Prostate gland (tissue), 2 donors: ENCODE measurements around the gene CCDC106. TPM values are rescaled to one million over a fixed set of nuclear protein-coding genes. Genes with fewer than 3 reads are reported as not detected.
A peak's percentile ranks its signal among the peaks of the same experiment; 100 is the strongest.

ENCODE experiments used
- DNase-seq: peaks from one replicate; pipeline ENCODE4 v3.0.0-alpha.2; 2019; ENCODE audit warnings: low spot score
- H3K27ac ChIP-seq, 2 donors: fragments of 200-600 bp; sonication (generic); 2 replicates each; pipeline ENCODE4 v1.5.1; 2017 to 2019
- H3K27me3 ChIP-seq: fragments of 200-600 bp; sonication (generic); replicated peaks from 2 replicates; pipeline ENCODE4 v1.5.1; 2019; ENCODE audit not compliant: insufficient read depth
- H3K36me3 ChIP-seq, 2 donors: fragments of 200-600 bp; sonication (generic); 1 replicate in 1 of 2; 2 replicates in 1 of 2; pipeline versions ENCODE4 v1.5.1 to v1.8.1; 2017 to 2019
- H3K4me1 ChIP-seq: fragments of 200-600 bp; sonication (generic); replicated peaks from 2 replicates; pipeline ENCODE4 v1.5.1; 2019
- H3K4me3 ChIP-seq, 2 donors: fragments of 200-600 bp; sonication (generic); 2 replicates each; pipeline ENCODE4 v1.5.1; 2017 to 2019
- H3K9me3 ChIP-seq: fragments of 200-600 bp; sonication (generic); 2 replicates; pipeline ENCODE4 v1.5.1; 2017
- POLR2A ChIP-seq: fragments of 450-650 bp; IDR thresholded peaks from one replicate; pipeline ENCODE4 v1.6.1; 2016; ENCODE audit warnings: antibody characterized with exemption, mild to moderate bottlenecking
- POLR2AphosphoS5 ChIP-seq: sonication (generic); formaldehyde crosslinking; IDR thresholded peaks from one replicate; pipeline ENCODE4 v1.6.1; 2017; ENCODE audit warnings: antibody characterized with exemption
- WGBS: methylation state at CpG from one replicate; pipeline ENCODE4 v1.1.5; 2018; 5-methylcytosine and 5-hydroxymethylcytosine counted together
- intact Hi-C: fragments of 100-400 bp; cut with DNase I; formaldehyde crosslinking; loops from one replicate; pipeline ENCODE4 v1.14.2; 2022
- total RNA-seq, 2 donors: library from RNA; depleted of rRNA; stranded (reverse); fragments of >200 nt; gene quantifications; one replicate each; pipeline ENCODE4 v1.1.0, GENCODE V29; 2016
- TF ChIP-seq, protein P1 (sequence below), 4 experiments: fragments of 200-600 bp in 2 of 4; fragments of 450-650 bp in 2 of 4; sonication (generic) in 2 of 4; IDR thresholded peaks; 1 replicate in 3 of 4; 2 replicates in 1 of 4; pipeline ENCODE4 v1.5.1; 2016 to 2019; ENCODE audit warnings: antibody characterized with exemption in 4 of 4, mild to moderate bottlenecking in 2 of 4, moderate library complexity in 2 of 4

Gene CCDC106
- total RNA-seq, 2 donors from 2014 or later: 17.7 to 70.2 TPM

DNA sequence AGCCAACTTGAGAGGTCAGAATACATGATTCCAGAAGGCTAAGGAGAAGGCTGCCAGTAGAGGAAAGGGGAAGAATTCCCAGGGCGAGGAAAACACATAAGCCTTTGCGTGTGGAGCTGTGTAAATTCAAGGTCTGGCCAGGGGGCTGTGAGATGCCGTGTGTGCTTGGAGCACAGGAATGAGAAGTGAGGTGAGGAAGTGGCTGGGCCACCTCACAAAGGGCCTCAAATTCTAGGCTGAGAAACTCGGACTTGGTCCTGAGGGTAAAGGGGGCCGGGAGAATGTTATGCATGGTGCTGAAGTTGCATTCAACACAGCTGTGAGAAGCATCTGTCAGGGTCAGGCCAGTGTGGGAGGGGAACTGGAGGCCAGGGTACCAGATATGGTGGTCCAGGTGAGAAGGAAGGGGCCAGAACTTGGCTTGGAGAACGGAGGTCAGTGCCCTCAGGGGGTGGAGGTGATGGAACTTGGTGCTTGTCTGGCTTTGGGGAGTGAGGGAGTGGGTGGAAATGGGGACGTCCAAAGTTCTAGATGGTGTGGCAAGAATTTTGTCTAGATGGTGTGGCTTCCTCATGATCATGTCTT, 12.1 kb upstream of the CCDC106 start:
- Histone ChIP-seq H3K27me3 (no peaks in the 10 kb centered on the region), H3K4me1 (peaks cover 21% of the 10 kb centered on the region), H3K4me3 (peak overlapping the region; percentile 94 to 99), H3K9me3 (no peaks in the 10 kb centered on the region), H3K36me3 (no peaks in the 10 kb centered on the region), H3K27ac (peak overlapping the region; percentile 93 to 96)
- no peak for DNase-seq
- intact Hi-C loops: no loop called here
- 59% methylated on average over 7 of the region's 7 CpGs for WGBS
- TF ChIP-seq POLR2AphosphoS5 (no peak), POLR2A (no peak)
- TF ChIP-seq, protein P1, sequence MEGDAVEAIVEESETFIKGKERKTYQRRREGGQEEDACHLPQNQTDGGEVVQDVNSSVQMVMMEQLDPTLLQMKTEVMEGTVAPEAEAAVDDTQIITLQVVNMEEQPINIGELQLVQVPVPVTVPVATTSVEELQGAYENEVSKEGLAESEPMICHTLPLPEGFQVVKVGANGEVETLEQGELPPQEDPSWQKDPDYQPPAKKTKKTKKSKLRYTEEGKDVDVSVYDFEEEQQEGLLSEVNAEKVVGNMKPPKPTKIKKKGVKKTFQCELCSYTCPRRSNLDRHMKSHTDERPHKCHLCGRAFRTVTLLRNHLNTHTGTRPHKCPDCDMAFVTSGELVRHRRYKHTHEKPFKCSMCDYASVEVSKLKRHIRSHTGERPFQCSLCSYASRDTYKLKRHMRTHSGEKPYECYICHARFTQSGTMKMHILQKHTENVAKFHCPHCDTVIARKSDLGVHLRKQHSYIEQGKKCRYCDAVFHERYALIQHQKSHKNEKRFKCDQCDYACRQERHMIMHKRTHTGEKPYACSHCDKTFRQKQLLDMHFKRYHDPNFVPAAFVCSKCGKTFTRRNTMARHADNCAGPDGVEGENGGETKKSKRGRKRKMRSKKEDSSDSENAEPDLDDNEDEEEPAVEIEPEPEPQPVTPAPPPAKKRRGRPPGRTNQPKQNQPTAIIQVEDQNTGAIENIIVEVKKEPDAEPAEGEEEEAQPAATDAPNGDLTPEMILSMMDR (IDR thresholded peaks at IDR 0.05): no peak

DNA sequence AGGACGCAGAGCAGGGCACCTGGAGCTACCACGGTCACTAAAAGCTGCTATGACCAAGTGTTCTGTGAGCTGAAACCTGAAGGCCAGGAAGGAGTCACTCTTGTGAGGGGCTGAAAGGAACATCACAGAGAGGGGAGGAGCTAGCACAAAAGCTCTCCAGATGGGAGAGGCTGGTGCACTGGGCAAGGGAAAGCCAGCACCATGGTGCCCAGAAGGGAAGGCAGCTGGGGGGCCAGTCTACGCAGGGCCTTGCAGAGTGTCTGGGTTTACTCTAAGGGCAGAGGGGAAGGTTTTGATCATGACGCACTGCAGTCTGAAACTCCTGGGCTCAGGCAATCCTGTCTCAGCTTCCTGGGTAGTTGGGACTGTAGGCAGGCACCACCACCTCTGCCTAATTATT, 11.3 kb upstream of the CCDC106 start:
- TF ChIP-seq POLR2A (no peak), POLR2AphosphoS5 (no peak)
- TF ChIP-seq, protein P1 (IDR thresholded peaks at IDR 0.05): no peak
- Histone ChIP-seq H3K9me3 (no peaks in the 10 kb centered on the region), H3K27me3 (no peaks in the 10 kb centered on the region), H3K4me3 (no peak overlapping the region), H3K36me3 (no peaks in the 10 kb centered on the region), H3K27ac (no peak overlapping the region), H3K4me1 (peaks cover 21% of the 10 kb centered on the region)
- intact Hi-C loops: no loop called here
- WGBS: 85% methylated on average over 4 of the region's 4 CpGs
- DNase-seq: no peak

DNA sequence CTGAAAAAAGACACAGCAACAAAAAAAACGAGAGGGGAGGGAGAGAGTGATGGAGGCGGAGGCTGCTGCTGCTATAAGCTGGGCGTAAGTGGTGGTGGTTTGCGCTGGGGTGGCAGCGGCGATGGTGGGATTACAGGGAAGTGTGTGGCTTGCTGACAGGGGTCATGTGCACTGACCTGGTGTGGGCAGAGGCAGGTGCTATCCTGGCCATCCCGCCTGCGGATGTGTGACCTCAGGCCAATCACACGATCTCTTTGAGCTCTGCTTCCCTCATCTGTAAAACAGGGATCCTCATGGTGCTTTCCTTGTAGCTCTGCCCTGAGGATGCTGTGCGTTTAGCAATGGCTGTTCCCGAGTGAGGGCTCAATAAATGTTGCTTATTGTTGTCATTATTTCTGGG, 10.5 kb upstream of the CCDC106 start:
- H3K36me3 ChIP-seq: no peaks in the 10 kb centered on the region
- H3K4me1 ChIP-seq: peaks cover 22% of the 10 kb centered on the region
- H3K27ac ChIP-seq: no peak overlapping the region
- intact Hi-C loops: no loop called here
- TF ChIP-seq POLR2A (no peak), POLR2AphosphoS5 (no peak)
- TF ChIP-seq, protein P1 (IDR thresholded peaks at IDR 0.05): no peak
- no peak overlapping the region for H3K4me3 ChIP-seq
- WGBS: 74% methylated on average over 11 of the region's 11 CpGs
- H3K27me3 ChIP-seq: no peaks in the 10 kb centered on the region
- H3K9me3 ChIP-seq: no peaks in the 10 kb centered on the region
- DNase-seq: no peak

DNA sequence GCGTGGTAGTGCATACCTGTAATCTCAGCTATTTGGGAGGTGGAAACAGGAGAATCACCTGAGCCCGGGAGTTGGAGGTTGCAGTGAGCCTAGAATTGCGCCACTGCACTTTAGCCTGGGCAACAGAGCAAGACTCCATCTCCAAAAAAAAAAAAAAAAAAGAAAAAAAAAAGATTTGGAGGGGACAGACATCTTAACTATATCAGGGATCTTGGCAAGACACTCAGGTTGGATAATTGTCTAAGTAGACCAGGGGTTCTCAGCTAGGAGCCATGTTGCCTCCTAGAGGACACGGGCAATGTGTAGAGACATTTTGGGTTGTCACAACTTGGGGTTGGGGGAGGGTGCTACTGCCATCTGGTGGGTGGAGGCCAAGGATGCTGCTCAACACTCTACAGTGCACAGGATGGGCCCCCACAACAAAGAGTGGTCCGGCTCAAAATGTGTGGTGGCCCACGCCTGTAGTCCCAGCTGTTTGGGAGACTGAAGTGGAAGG, 9.1 kb upstream of the CCDC106 start:
- Histone ChIP-seq H3K27ac (no peak overlapping the region), H3K36me3 (no peaks in the 10 kb centered on the region), H3K9me3 (no peaks in the 10 kb centered on the region), H3K27me3 (no peaks in the 10 kb centered on the region), H3K4me1 (peaks cover 29% of the 10 kb centered on the region), H3K4me3 (no peak overlapping the region)
- DNase-seq: no peak
- intact Hi-C loops: no loop called here
- TF ChIP-seq, protein P1 (IDR thresholded peaks at IDR 0.05): peak in 1 of 4 experiments; percentile 4
- TF ChIP-seq POLR2AphosphoS5: no peak
- WGBS: 88% methylated on average over 6 of the region's 6 CpGs

DNA sequence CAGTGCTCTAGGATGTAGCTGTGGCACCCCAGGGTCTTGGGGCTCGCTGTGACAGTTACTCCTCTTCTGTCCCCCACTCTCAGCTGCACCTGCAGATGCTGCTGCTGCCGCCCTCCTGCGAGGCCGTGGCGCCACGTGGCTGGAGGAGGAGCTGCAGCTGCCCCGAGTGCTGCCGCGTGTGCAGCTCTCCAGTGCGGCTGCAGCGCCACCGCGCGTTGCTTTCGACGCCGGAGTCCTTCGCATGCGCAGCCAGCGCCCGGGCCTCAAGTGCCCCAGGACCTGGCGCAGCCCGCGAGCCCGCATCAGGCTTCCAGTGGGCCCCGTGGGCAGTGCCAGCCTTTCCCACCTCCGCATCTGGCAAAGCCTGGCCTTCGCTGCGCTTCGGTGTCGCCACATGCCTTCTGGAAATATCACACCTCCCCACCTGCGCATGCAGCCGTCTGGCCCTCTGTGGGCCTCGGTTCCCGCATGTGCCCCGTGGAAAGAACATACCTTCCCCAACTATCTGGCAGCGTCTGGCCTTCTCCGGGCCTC, 7.9 kb upstream of the CCDC106 start:
- intact Hi-C loops: no loop called here
- Histone ChIP-seq H3K4me1 (peaks cover 39% of the 10 kb centered on the region), H3K36me3 (no peaks in the 10 kb centered on the region), H3K4me3 (peak overlapping the region; percentile 85 to 91), H3K27ac (peak overlapping the region; percentile 93 to 95), H3K9me3 (no peaks in the 10 kb centered on the region), H3K27me3 (no peaks in the 10 kb centered on the region)
- WGBS: 3% methylated on average over 38 of the region's 38 CpGs
- no peak for TF ChIP-seq POLR2AphosphoS5
- TF ChIP-seq, protein P1 (IDR thresholded peaks at IDR 0.05): peak; percentile 29 to 62 (median 40)
- DNase-seq: peak; percentile 32
